Kidney epithelial cell (primary cell): ENCODE data around the gene EDNRB. TPM values are rescaled to one million over a fixed set of nuclear protein-coding genes. Genes with fewer than 3 reads are reported as not detected.
A peak's percentile ranks its signal among the peaks of the same experiment; 100 is the strongest.

ENCODE experiments used
- DNase-seq: peaks from one replicate; pipeline ENCODE4 v3.0.0-alpha.2; 2010; ENCODE audit warnings: low read depth
- H3K27me3 ChIP-seq: 2 replicates; pipeline ENCODE4 v1.6.0; 2011; ENCODE audit warnings: low read length; ENCODE audit not compliant: control insufficient read depth, insufficient read depth
- H3K36me3 ChIP-seq: 2 replicates; pipeline ENCODE4 v1.5.1; 2011; ENCODE audit warnings: low read length; ENCODE audit not compliant: control insufficient read depth, insufficient read depth
- H3K4me3 ChIP-seq: 2 replicates; pipeline ENCODE4 v1.5.1; 2011; ENCODE audit warnings: low read depth, mild to moderate bottlenecking, control low read depth, low read length
- total RNA-seq: library from RNA; depleted of rRNA; stranded (reverse); fragments of >200 nt; gene quantifications from 2 replicates; pipeline ENCODE4 v1.2.3, GENCODE V29; 2015
- TF ChIP-seq, protein P1 (sequence below): IDR thresholded peaks from 2 replicates; pipeline ENCODE4 v1.5.1; 2011; ENCODE audit warnings: mild to moderate bottlenecking, moderate library complexity, low read length, control low read depth, inconsistent platforms; ENCODE audit not compliant: insufficient read depth, poor library complexity, severe bottlenecking

Gene EDNRB
- total RNA-seq, 1 donor from 2014 or later, result 0.75 TPM

- no peaks in the 10 kb centered on the region for H3K36me3 ChIP-seq
- DNase-seq, result no peak
- no peak overlapping the region for H3K4me3 ChIP-seq
- H3K27me3 ChIP-seq, result no peaks in the 10 kb centered on the region
- TF ChIP-seq, protein P1, sequence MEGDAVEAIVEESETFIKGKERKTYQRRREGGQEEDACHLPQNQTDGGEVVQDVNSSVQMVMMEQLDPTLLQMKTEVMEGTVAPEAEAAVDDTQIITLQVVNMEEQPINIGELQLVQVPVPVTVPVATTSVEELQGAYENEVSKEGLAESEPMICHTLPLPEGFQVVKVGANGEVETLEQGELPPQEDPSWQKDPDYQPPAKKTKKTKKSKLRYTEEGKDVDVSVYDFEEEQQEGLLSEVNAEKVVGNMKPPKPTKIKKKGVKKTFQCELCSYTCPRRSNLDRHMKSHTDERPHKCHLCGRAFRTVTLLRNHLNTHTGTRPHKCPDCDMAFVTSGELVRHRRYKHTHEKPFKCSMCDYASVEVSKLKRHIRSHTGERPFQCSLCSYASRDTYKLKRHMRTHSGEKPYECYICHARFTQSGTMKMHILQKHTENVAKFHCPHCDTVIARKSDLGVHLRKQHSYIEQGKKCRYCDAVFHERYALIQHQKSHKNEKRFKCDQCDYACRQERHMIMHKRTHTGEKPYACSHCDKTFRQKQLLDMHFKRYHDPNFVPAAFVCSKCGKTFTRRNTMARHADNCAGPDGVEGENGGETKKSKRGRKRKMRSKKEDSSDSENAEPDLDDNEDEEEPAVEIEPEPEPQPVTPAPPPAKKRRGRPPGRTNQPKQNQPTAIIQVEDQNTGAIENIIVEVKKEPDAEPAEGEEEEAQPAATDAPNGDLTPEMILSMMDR, result no peak
These were observed 14.6 kb downstream of the EDNRB start for GRCh38 chr13:77904031-77904430.

- Histone ChIP-seq H3K27me3 (no peaks in the 10 kb centered on the region), H3K4me3 (no peak overlapping the region), H3K36me3 (no peaks in the 10 kb centered on the region)
- no peak for DNase-seq
- TF ChIP-seq, protein P1, result no peak
These were observed 15.2 kb downstream of the EDNRB start for GRCh38 chr13:77903435-77903834.

GRCh38 chr13:77902319-77902963 lies 16.2 kb downstream of the EDNRB start:
- TF ChIP-seq, protein P1, result no peak
- no peak for DNase-seq
- Histone ChIP-seq H3K36me3 (no peaks in the 10 kb centered on the region), H3K4me3 (no peak overlapping the region), H3K27me3 (no peaks in the 10 kb centered on the region)

- TF ChIP-seq, protein P1, result no peak
- Histone ChIP-seq H3K27me3 (no peaks in the 10 kb centered on the region), H3K4me3 (no peak overlapping the region), H3K36me3 (no peaks in the 10 kb centered on the region)
- peak; percentile 31 for DNase-seq
These were observed 20.5 kb downstream of the EDNRB start for GRCh38 chr13:77898097-77898496.

DNA sequence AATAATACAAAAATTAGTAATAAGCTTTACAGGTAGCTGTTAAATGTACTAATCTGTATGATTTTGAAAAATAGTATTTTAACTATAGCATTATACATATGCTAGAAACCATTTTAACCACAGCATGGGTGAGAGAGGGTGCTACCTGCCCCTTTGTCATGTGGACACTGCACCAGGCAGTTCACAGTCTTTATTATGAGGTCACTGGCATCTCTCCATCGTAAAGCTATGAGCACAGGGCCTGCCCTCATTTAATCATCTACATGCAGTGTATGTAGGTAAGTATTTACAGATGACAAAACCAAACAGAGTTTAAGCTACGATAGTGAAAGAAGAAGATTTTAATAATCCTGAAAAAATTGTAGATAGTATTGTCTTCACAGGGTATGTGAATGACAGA lies 21.7 kb downstream of the EDNRB start:
- H3K4me3 ChIP-seq, result no peak overlapping the region
- DNase-seq, result no peak
- H3K36me3 ChIP-seq, result no peaks in the 10 kb centered on the region
- no peaks in the 10 kb centered on the region for H3K27me3 ChIP-seq
- TF ChIP-seq, protein P1, result no peak

GRCh38 chr13:77896536-77896935 lies 22.1 kb downstream of the EDNRB start:
- TF ChIP-seq, protein P1, result no peak
- H3K4me3 ChIP-seq, result no peak overlapping the region
- H3K36me3 ChIP-seq, result no peaks in the 10 kb centered on the region
- H3K27me3 ChIP-seq, result no peaks in the 10 kb centered on the region
- DNase-seq, result no peak
